Muscle of leg (tissue), 11 donors: ENCODE results near the gene TRIM2. TPM values are rescaled to one million over a fixed set of nuclear protein-coding genes. Genes with fewer than 3 reads are reported as not detected.

Source experiments
- DNase-seq: peaks from one replicate; pipeline ENCODE4 v3.0.0; 2013
- H3K27ac ChIP-seq: one replicate; pipeline ENCODE4 v1.5.1; 2013; ENCODE audit warnings: mild to moderate bottlenecking, low read length, control low read depth
- H3K27me3 ChIP-seq: one replicate; pipeline ENCODE4 v1.6.1; 2013; ENCODE audit warnings: low read length; ENCODE audit not compliant: control insufficient read depth, insufficient read depth
- H3K36me3 ChIP-seq: one replicate; pipeline ENCODE4 v1.6.1; 2013; ENCODE audit warnings: low read length; ENCODE audit not compliant: control insufficient read depth, insufficient read depth
- H3K4me1 ChIP-seq: one replicate; pipeline ENCODE4 v1.6.1; 2013; ENCODE audit warnings: low read length; ENCODE audit not compliant: control insufficient read depth, insufficient read depth
- H3K4me3 ChIP-seq: one replicate; pipeline ENCODE4 v1.5.1; 2013; ENCODE audit warnings: low read length, control low read depth
- H3K9me3 ChIP-seq: replicated peaks from 2 replicates; pipeline ENCODE4 v1.6.1; 2013; ENCODE audit warnings: low read depth, low read length; ENCODE audit not compliant: control insufficient read depth
- WGBS: methylation state at CpG from one replicate; pipeline ENCODE4 v1.1.5; 2013; ENCODE audit warnings: missing lambda C conversion rate; ENCODE audit not compliant: insufficient coverage; 5-methylcytosine and 5-hydroxymethylcytosine counted together
- polyA plus RNA-seq, 8 donors: library from polyadenylated mRNA; unstranded; fragments of 120-200 nt; gene quantifications; one replicate each; pipeline versions ENCODE4 v1.2.1 to v1.2.3, GENCODE V29; 2013; ENCODE audit warnings: inconsistent platforms in 1 of 8, low replicate concordance in 1 of 8; ENCODE audit not compliant: insufficient read length in 8 of 8, insufficient read depth in 1 of 8
- total RNA-seq: library from RNA; stranded (reverse); fragments of 120-200 nt; gene quantifications from one replicate; pipeline ENCODE4 v1.2.4, GENCODE V29; 2013

TRIM2 gene
- total and polyA plus RNA-seq, 9 donors = 13.7 to 32.8 (median 21.1) TPM

DNA sequence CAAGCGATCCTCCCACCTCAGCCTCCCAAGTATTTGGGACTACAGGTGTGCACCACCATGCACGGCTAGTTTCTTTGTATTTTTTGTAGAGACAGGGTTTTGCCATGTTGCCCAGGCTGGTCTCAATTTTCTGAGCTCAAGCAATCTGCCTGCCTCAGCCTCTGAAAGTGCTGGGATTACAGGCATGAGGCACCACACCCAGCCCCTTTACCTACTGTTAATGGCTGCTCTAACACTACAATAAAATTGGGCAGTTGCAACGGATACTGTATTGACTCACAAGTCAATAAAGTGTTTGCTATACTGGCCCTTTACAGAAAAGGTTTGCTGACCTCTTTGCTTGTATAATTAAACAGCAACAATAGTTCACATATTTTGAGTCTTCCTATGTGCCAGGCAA, 41.5 kb downstream of the TRIM2 start:
- Histone ChIP-seq H3K27me3 (no peaks in the 10 kb centered on the region), H3K4me1 (peaks cover 19% of the 10 kb centered on the region), H3K4me3 (no peak overlapping the region), H3K9me3 (no peaks in the 10 kb centered on the region), H3K27ac (no peak overlapping the region), H3K36me3 (peaks cover 8% of the 10 kb centered on the region)
- DNase-seq = no peak
- 100% methylated on average over 1 of the region's 3 CpGs for WGBS

DNA sequence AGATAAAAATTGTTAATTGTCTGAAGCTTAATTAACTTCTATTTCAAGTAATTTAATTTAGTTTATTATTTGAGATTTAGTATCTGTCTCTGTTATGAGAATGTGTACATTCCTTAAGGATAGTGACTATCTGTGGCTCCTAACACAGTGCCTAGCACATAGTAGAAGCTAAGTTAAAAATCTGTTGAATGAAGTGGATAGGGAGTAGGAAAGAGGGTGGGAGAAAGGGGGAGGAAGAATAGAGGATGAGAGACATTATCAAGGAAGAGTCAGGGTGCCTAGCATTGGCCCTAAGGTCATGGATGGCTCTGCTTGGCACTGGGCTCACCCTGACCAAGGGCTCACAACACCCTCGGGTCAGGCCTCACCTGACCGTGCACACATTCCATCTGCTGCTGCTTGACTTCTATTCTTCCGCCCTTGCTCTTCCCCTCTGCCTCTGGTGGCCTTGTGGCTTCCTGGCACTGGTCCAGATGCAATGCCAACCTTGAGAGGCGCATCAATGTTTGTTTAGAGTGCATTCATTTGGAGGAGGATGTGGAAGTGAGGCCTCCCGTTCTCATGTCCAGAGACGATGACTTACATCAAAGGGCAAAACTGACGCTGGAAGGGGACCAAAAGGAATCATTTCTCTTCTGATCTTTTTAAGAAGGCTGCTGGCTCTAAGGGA, 42.3 kb downstream of the TRIM2 start:
- no peaks in the 10 kb centered on the region for H3K27me3 ChIP-seq
- peaks cover 8% of the 10 kb centered on the region for H3K36me3 ChIP-seq
- no peak for DNase-seq
- no peak overlapping the region for H3K4me3 ChIP-seq
- no peaks in the 10 kb centered on the region for H3K9me3 ChIP-seq
- 76% methylated on average over 6 of the region's 7 CpGs for WGBS
- peaks cover 19% of the 10 kb centered on the region for H3K4me1 ChIP-seq
- H3K27ac ChIP-seq = no peak overlapping the region

DNA sequence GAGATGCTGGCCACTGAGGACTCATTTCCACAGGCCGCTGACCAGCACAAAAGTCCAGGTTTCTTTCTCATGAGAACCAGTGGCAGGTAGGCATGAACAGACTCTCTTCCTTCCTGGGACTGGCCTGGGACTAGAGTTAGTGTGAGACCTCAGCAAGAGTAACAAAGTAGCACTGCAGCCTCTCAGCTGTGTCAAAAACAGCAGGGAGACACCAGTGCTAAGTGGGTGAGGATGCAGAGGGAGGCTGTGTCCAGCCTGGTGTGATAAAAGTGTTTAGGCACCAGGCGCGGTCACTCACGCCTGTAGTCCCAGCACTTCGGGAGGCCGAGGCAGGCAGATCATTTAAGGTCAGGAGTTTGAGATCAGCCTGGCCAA, 42.9 kb downstream of the TRIM2 start:
- 80% methylated on average over 1 of the region's 6 CpGs for WGBS
- Histone ChIP-seq H3K4me3 (no peak overlapping the region), H3K27ac (no peak overlapping the region), H3K27me3 (no peaks in the 10 kb centered on the region), H3K9me3 (no peaks in the 10 kb centered on the region), H3K4me1 (peaks cover 19% of the 10 kb centered on the region), H3K36me3 (peaks cover 8% of the 10 kb centered on the region)
- DNase-seq = no peak

DNA sequence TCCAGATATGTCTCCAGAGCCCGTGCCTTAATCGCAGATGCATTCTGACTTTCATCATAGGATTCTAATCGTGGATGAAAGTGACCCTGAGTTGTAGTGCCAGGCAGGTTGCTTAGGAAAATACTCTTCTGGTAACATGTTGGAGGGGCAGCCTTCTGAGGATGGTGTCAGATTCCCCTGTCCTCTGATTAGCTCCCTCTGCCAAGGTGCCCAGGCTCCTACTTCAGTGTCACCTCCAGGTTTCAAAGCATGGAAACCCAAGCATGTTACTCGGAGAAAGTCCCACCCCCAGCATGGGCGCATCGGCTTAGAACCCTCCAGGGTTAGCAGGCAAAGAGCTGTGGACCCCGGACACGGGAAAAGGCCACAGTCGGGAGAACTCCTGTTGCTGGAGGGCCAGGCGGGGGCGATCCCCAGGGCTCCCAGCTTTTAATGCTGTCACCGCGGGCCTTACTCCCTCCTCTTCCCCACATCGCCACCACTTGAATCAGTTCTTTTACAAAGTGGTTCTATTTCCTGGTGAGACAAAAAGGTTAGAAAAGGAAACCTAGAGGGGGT, 44.5 kb downstream of the TRIM2 start:
- Histone ChIP-seq H3K4me3 (peak overlapping the region; percentile 62), H3K36me3 (peaks cover 6% of the 10 kb centered on the region), H3K4me1 (peaks cover 10% of the 10 kb centered on the region), H3K27ac (peak overlapping the region; percentile 71), H3K27me3 (no peaks in the 10 kb centered on the region), H3K9me3 (no peaks in the 10 kb centered on the region)
- 39% methylated on average over 8 of the region's 14 CpGs for WGBS
- no peak for DNase-seq

DNA sequence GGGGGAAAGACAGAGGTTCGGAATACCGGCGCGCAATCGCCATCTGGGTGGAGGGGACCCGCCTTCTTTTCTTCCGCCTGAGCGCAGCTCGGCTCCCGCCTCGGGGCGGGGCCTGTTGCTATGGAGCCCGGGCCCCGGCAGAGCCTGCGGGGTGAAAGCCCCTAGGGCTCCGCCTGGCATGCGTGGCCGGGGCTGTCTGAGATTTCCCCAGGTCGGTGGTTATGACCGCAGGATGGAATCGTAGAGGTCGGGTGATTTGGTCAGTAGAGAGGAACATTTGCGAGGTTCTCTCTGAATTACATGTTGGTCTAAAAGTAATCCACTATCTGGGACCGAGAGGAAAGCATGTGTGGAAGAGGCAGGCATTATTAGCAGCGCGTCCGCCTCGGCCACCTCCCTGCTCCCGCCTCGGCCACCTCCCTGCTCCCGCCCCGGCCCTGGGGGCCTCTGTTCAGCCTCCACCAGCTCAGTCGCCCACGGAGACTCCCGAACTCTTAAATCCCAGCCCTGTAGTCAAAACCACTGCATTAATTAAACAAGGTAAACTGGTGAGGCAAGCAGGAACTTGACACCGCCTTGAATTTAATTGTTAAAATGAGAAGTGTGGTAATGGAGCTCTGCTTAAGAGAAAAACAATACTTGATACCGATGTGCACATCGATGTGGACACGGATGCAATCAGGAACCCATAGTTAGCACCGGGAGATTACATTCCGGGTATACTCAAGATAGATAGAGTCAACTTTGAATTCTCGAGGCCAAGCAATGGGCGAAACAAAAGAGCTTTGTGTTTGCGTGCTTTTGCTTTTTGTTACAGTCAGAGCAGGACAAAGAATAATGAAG, 45.2 kb downstream of the TRIM2 start:
- DNase-seq = peak; percentile 89
- WGBS = 18% methylated on average over 28 of the region's 44 CpGs
- Histone ChIP-seq H3K4me3 (peak overlapping the region; percentile 62), H3K27me3 (no peaks in the 10 kb centered on the region), H3K9me3 (no peaks in the 10 kb centered on the region), H3K4me1 (peaks cover 10% of the 10 kb centered on the region), H3K27ac (peak overlapping the region; percentile 71), H3K36me3 (peaks cover 6% of the 10 kb centered on the region)

DNA sequence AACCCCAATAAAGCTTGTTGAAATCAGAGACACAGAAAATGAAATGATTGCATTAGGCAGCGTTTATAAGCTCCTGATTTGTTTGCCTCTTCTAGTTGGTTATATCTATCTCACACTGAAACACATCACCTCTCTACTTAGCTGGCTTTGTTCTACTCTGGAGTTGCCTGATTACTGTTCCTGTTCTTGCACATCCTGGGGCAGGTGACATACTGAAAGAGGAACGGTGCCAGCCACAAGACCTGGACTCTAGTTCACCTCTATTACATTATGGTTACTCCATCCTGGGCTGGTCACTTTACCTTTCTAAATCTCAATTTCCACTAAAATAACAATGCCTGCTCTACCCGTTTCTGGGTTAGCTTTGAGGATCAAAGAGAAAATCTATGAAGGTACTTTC, 47.9 kb downstream of the TRIM2 start:
- Histone ChIP-seq H3K4me1 (peaks cover 12% of the 10 kb centered on the region), H3K4me3 (no peak overlapping the region), H3K27ac (no peak overlapping the region), H3K36me3 (peaks cover under 1% of the 10 kb centered on the region), H3K9me3 (no peaks in the 10 kb centered on the region), H3K27me3 (no peaks in the 10 kb centered on the region)
- no CpG with 5 or more reads among the region's 3 CpGs for WGBS
- no peak for DNase-seq

DNA sequence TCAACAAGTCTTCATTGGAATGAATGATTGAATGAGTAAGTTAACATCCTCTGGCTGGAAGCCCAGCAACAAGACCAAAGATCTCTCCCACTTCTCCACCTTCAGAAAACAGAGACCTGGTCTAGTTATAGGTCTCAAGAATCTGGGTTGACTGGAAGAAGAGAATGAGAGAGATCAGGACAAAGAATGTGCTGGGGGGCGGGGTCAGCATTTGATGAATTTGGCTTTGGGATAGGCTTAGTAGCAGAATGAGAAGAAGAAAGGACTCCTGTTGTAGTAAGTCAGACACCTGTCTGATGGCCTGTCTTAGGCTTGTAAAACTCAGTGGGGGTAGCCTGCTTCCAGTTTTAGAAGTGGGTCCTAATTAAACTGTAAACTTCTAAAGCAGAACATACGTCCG, 51.0 kb downstream of the TRIM2 start:
- H3K4me3 ChIP-seq = no peak overlapping the region
- no peaks in the 10 kb centered on the region for H3K36me3 ChIP-seq
- H3K27me3 ChIP-seq = no peaks in the 10 kb centered on the region
- H3K9me3 ChIP-seq = no peaks in the 10 kb centered on the region
- peaks cover 9% of the 10 kb centered on the region for H3K4me1 ChIP-seq
- 80% methylated on average over 3 of the region's 3 CpGs for WGBS
- no peak overlapping the region for H3K27ac ChIP-seq
- DNase-seq = no peak

DNA sequence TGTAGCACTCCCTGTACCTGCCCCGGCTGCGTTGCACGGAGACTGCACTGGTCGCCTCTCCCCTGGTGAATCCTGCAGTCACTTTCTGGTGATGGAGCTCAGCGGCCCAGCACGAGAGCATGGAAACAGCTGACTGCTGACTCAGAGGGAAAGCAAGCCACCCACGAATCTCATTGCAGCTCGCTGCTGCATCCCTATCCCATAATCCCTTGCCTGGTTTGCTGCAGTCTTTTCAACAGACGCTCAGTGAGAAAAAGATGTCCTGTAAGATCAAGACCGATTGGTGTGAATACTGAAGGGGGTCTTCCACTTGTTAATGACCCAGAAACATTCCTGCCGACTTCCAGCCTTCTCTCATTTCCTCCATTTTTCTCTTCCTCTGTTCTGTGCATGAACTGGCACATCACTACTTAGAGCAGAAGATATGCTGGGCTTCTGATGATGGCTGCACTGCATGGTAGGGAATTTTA, 52.9 kb downstream of the TRIM2 start:
- Histone ChIP-seq H3K27ac (no peak overlapping the region), H3K4me3 (no peak overlapping the region), H3K9me3 (peaks cover 4% of the 10 kb centered on the region), H3K4me1 (peaks cover 11% of the 10 kb centered on the region), H3K36me3 (no peaks in the 10 kb centered on the region), H3K27me3 (no peaks in the 10 kb centered on the region)
- DNase-seq = peak; percentile 59
- WGBS = 10% methylated on average over 6 of the region's 11 CpGs

DNA sequence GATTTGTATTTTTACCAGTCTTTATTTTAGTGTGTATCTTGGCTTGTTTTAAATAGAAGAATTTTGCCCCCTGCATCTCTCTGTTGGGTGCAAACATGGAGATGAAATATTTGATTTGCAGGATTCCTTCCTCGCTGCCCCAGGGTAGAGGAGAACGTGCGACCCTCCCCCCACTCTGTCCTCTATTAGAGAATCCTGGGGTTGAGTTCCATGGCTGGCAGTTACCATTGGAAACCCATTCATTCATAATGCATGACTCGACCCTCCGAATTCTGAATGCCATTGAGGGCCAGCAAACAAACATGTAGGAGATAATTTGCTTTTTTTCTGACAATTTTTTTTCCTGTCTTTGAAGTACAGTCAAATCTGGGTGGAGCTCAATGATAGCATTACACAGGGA, 53.7 kb downstream of the TRIM2 start:
- no peak overlapping the region for H3K4me3 ChIP-seq
- H3K9me3 ChIP-seq = peaks cover 4% of the 10 kb centered on the region
- H3K27me3 ChIP-seq = no peaks in the 10 kb centered on the region
- H3K4me1 ChIP-seq = peaks cover 11% of the 10 kb centered on the region
- no CpG with 5 or more reads among the region's 5 CpGs for WGBS
- H3K27ac ChIP-seq = no peak overlapping the region
- DNase-seq = no peak
- H3K36me3 ChIP-seq = no peaks in the 10 kb centered on the region

DNA sequence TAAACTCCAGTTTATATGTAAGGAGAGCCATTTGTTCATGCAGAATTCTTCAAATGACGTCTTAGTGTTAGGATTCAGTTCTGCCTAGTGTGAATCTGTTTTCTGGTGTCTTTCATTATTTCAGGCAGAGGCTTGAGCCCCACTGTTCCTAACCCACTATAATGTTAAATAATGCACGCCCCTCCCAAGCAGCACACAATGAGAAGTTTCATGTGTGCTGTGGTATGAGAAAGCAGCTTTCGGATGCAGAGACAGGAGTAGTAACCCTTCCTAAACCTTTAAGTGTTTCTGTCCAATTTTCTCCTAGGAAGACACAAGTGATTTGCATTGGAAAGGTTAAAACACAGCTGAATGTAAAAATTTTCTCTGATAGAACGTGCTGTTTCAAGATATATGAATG, 54.5 kb downstream of the TRIM2 start:
- no peak for DNase-seq
- no peak overlapping the region for H3K4me3 ChIP-seq
- peaks cover 11% of the 10 kb centered on the region for H3K4me1 ChIP-seq
- peaks cover 4% of the 10 kb centered on the region for H3K9me3 ChIP-seq
- WGBS = no CpG with 5 or more reads among the region's 4 CpGs
- H3K36me3 ChIP-seq = peaks cover 2% of the 10 kb centered on the region
- no peaks in the 10 kb centered on the region for H3K27me3 ChIP-seq
- H3K27ac ChIP-seq = no peak overlapping the region
